Kidney (tissue), 14 donors: ENCODE results near the gene MAP2K7. TPM values are rescaled to one million over a fixed set of nuclear protein-coding genes. Genes with fewer than 3 reads are reported as not detected.

Source experiments
- DNase-seq, 5 donors: peaks; one replicate each; pipeline ENCODE4 v3.0.0-alpha.2; 2013 to 2020
- FAIRE-seq: peaks from 2 replicates; lab custom pipeline; 2012; peaks lifted over from hg19 to GRCh38; lab: Jason Lieb, UNC
- H3K27ac ChIP-seq, 2 donors: one replicate each; pipeline ENCODE4 v1.7.0; 2013; ENCODE audit warnings: low read depth in 2 of 2, low read length in 2 of 2, inconsistent platforms in 1 of 2
- H3K27me3 ChIP-seq: one replicate; pipeline ENCODE4 v1.7.1; 2013; ENCODE audit warnings: low read length, inconsistent platforms; ENCODE audit not compliant: control insufficient read depth, insufficient read depth
- H3K36me3 ChIP-seq, 3 donors: one replicate each; pipeline versions ENCODE4 v1.7.0 to v1.7.1; 2013; ENCODE audit warnings: low read length in 3 of 3, control low read depth in 1 of 3, inconsistent platforms in 1 of 3; ENCODE audit not compliant: insufficient read depth in 3 of 3, control insufficient read depth in 2 of 3
- H3K4me1 ChIP-seq, 3 donors: one replicate each; pipeline versions ENCODE4 v1.7.0 to v1.7.1; 2013; ENCODE audit warnings: low read length in 3 of 3, inconsistent platforms in 1 of 3, low read depth in 1 of 3; ENCODE audit not compliant: control insufficient read depth in 2 of 3, insufficient read depth in 2 of 3
- H3K4me3 ChIP-seq, 3 donors: one replicate each; pipeline versions ENCODE4 v1.7.0 to v1.8.1; 2013; ENCODE audit warnings: low read length in 3 of 3, control low read depth in 1 of 3, inconsistent platforms in 1 of 3
- H3K9ac ChIP-seq, 3 donors: one replicate each; pipeline versions ENCODE4 v1.7.0 to v1.7.1; 2013; ENCODE audit warnings: low read length in 3 of 3, control low read depth in 1 of 3, inconsistent platforms in 1 of 3
- H3K9me3 ChIP-seq, 3 donors: one replicate each; pipeline versions ENCODE4 v1.7.0 to v1.7.1; 2013; ENCODE audit warnings: low read length in 3 of 3, control low read depth in 1 of 3, inconsistent platforms in 1 of 3; ENCODE audit not compliant: control insufficient read depth in 2 of 3, insufficient read depth in 1 of 3
- CTCF ChIP-seq: IDR thresholded peaks from 3 replicates; pipeline ENCODE4 v1.5.1; 2012; ENCODE audit warnings: mild to moderate bottlenecking, moderate library complexity, borderline replicate concordance; ENCODE audit not compliant: insufficient read depth; ENCODE audit errors: extremely low read depth
- intact Hi-C: fragments of 100-400 bp; cut with DNase I; formaldehyde crosslinking; loops from one replicate; pipeline ENCODE4 v1.11.1; 2022
- polyA plus RNA-seq: library from polyadenylated mRNA; stranded (reverse); fragments of 350-450 nt; fragmentation: Illumina TruSeq; extraction: RNeasy Lipid Tissue Mini Kit (QIAGEN cat#74804); gene quantifications from one replicate; pipeline ENCODE4 v1.2.3, GENCODE V29; 2014; ENCODE audit warnings: low read depth, low replicate concordance; ENCODE audit not compliant: insufficient read depth
- total RNA-seq: library from RNA; stranded (reverse); fragmentation: NEBNext Ultra II Directional; extraction: Animal tissue kit (Norgen Biotek cat#: 25700); gene quantifications from one replicate; pipeline ENCODE4 v1.2.1, GENCODE V29; 2021
- donor health status: control.
- donor health status: control.
- donor health status: control.
- donor health status: control.
- donor health status: control.
- donor health status: DM: yes; HTN: yes; CAD: no.
- donor health status: Normal renal cell carcinoma (clear cell type).

Gene MAP2K7
- total and polyA plus RNA-seq, 2 donors from 2014 or later = 16.7 to 37.0 TPM

DNA sequence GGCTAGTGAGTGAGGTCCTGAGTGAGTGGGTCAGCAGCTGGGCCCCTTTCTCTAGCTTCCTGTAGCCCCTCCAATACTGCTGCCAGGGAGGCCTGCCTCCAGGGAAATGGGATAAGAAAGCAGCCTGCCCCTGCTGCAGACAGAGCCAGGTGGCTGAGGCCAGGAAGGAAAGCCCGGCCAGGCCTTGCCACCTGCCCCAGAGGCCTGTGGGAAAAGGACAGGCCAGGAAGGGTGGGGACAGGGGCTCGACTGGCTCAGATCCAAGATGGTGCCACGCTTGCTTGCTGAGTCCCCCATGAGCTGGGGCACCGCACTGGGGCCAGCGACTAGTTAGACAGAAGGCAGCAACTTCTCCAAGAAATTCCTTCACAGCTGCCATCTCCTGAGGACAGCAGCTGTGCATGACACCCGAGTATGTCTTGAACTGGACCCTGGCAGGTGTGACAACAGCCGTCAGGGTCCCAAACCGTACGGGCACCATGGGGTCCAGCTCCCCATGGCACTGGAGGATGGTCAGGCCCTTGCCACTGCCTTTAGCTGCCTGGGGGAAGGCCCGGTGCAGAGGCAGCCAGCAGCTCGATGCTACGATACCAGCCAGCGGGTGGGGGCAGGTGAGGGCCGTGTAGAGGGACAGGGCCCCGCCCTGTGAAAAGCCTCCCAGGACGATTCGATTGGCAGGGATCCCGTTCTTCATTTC, 24.4 kb upstream of the MAP2K7 start:
- FAIRE-seq (no peak), DNase-seq (no peak)
- Histone ChIP-seq H3K36me3 (no peaks in the 10 kb centered on the region), H3K9me3 (no peaks in the 10 kb centered on the region), H3K4me1 (no peaks in the 10 kb centered on the region), H3K4me3 (no peak overlapping the region), H3K27ac (no peak overlapping the region), H3K27me3 (no peaks in the 10 kb centered on the region), H3K9ac (no peak overlapping the region)
- intact Hi-C loops = no loop called here
- no peak for TF ChIP-seq CTCF

DNA sequence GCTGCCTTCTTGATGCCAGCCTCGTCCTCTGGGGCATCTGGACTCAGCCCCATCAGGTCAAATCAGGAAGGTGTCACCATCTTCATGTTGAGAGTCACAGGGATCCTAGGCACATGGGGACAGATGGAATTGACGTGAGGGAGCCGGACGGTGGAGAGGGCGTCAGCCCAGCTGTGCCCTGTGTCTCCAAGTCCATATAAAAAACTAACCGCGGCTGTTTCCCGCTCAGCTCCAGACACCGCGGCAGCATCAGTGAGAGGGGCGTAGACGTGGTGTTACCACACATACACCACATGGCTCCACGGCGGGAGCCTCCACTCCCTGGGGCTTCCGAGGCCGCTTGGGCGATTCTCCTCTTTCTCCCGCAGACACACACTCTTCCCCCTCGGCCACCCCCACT, 23.8 kb upstream of the MAP2K7 start:
- Histone ChIP-seq H3K9ac (no peak overlapping the region), H3K27ac (no peak overlapping the region), H3K4me1 (no peaks in the 10 kb centered on the region), H3K4me3 (no peak overlapping the region), H3K9me3 (no peaks in the 10 kb centered on the region), H3K27me3 (no peaks in the 10 kb centered on the region), H3K36me3 (no peaks in the 10 kb centered on the region)
- no peak for TF ChIP-seq CTCF
- peak in 1 of 5 donors; percentile 53 for DNase-seq
- intact Hi-C loops = no loop called here
- FAIRE-seq = no peak

DNA sequence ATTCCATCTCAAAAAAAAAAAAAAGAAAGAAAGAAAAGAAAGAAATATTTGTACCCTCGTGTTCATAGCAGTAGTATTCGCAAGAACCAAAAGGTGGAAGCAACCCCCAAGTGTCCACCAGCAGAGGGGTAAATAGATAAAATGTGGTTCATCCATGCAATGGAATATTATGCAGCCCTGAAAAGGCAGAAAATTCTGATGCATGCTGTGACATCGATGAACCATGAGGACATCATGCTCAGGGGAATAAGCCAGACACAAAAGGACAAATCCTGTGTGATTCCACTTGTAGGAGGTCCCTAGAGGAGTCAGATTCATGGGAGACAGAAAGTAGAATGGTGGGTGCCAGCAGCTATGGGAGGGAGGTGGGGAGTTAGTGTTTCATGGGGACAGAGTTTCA, 21.8 kb upstream of the MAP2K7 start:
- TF ChIP-seq CTCF = no peak
- H3K4me1 ChIP-seq = no peaks in the 10 kb centered on the region
- no peak for FAIRE-seq
- no peak overlapping the region for H3K4me3 ChIP-seq
- H3K9ac ChIP-seq = no peak overlapping the region
- H3K27ac ChIP-seq = no peak overlapping the region
- intact Hi-C loops = no loop called here
- H3K9me3 ChIP-seq = no peaks in the 10 kb centered on the region
- no peak for DNase-seq
- no peaks in the 10 kb centered on the region for H3K27me3 ChIP-seq
- H3K36me3 ChIP-seq = no peaks in the 10 kb centered on the region

DNA sequence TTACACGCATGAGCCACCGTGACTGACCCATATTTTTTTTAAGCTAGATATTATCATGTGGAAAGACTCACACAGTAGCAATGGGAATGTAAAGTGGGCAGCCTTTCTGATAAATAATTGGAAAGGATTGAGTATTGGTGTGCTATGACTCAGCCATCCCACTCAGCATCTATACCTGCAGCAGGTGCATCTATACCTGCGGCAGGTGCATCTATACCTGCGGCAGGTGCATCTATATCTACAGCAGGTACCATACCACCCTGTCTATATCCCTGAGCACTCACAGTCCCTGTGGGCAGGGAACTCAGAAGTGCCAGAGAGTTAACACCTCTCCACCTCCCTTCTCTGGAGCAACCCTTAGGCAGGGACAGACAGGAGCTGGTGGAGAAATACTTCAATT, 20.6 kb upstream of the MAP2K7 start:
- no peak overlapping the region for H3K4me3 ChIP-seq
- H3K9me3 ChIP-seq = no peaks in the 10 kb centered on the region
- no peak for DNase-seq
- no peaks in the 10 kb centered on the region for H3K27me3 ChIP-seq
- H3K27ac ChIP-seq = no peak overlapping the region
- no peak for TF ChIP-seq CTCF
- no peaks in the 10 kb centered on the region for H3K36me3 ChIP-seq
- H3K4me1 ChIP-seq = no peaks in the 10 kb centered on the region
- no peak for FAIRE-seq
- H3K9ac ChIP-seq = no peak overlapping the region
- intact Hi-C loops = no loop called here
